ENCODE data around the gene TM2D1. TPM values are rescaled to one million over a fixed set of nuclear protein-coding genes. Genes with fewer than 3 reads are reported as not detected.

TM2D1 gene
- total and polyA plus RNA-seq, 9 of the 15 experiments (the other 6 are each of a cell fraction or from before 2014, with no cell fraction given) = 24.5 to 65.2 (median 47.7) TPM

GRCh38 chr1:61724813-61725694 lies at the start of gene TM2D1 (continued):
- no peak for TF ChIP-seq NUFIP1 (IDR thresholded peaks at IDR 0.05; ENCODE audit: partially characterized antibody)
- TF ChIP-seq, protein P1, sequence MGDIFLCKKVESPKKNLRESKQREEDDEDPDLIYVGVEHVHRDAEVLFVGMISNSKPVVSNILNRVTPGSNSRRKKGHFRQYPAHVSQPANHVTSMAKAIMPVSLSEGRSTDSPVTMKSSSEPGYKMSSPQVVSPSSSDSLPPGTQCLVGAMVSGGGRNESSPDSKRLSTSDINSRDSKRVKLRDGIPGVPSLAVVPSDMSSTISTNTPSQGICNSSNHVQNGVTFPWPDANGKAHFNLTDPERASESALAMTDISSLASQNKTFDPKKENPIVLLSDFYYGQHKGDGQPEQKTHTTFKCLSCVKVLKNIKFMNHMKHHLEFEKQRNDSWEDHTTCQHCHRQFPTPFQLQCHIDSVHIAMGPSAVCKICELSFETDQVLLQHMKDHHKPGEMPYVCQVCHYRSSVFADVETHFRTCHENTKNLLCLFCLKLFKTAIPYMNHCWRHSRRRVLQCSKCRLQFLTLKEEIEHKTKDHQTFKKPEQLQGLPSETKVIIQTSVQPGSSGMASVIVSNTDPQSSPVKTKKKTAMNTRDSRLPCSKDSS (IDR thresholded peaks at IDR 0.05; ENCODE audit: low read depth, partially characterized antibody) = no peak
- TF ChIP-seq ELF2 (CRISPR knock-in tag; IDR thresholded peaks at IDR 0.05) = peak; percentile 77
- no peak for TF ChIP-seq ARNT (IDR thresholded peaks at IDR 0.05)
- no peak for TF ChIP-seq ZNF695 (CRISPR knock-in tag; IDR thresholded peaks at IDR 0.05)
- TF ChIP-seq CXXC5 (CRISPR knock-in tag; IDR thresholded peaks at IDR 0.05) = peak; percentile 82
- TF ChIP-seq, protein P2, sequence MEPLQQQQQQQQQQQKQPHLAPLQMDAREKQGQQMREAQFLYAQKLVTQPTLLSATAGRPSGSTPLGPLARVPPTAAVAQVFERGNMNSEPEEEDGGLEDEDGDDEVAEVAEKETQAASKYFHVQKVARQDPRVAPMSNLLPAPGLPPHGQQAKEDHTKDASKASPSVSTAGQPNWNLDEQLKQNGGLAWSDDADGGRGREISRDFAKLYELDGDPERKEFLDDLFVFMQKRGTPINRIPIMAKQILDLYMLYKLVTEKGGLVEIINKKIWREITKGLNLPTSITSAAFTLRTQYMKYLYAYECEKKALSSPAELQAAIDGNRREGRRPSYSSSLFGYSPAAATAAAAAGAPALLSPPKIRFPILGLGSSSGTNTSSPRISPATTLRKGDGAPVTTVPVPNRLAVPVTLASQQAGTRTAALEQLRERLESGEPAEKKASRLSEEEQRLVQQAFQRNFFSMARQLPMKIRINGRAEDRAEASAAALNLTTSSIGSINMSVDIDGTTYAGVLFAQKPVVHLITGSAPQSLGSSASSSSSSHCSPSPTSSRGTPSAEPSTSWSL (CRISPR knock-in tag; IDR thresholded peaks at IDR 0.05; ENCODE audit: borderline replicate concordance) = no peak
- TF ChIP-seq ZNF407 (IDR thresholded peaks at IDR 0.05; ENCODE audit: low read depth) = no peak; the same call in 1 of the 2 replicates
- TF ChIP-seq ASH1L (IDR thresholded peaks at IDR 0.05; ENCODE audit: borderline replicate concordance, low read depth, partially characterized antibody) = peak; percentile 57
- TF ChIP-seq, protein P3, sequence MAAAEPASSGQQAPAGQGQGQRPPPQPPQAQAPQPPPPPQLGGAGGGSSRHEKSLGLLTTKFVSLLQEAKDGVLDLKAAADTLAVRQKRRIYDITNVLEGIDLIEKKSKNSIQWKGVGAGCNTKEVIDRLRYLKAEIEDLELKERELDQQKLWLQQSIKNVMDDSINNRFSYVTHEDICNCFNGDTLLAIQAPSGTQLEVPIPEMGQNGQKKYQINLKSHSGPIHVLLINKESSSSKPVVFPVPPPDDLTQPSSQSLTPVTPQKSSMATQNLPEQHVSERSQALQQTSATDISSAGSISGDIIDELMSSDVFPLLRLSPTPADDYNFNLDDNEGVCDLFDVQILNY (CRISPR knock-in tag; IDR thresholded peaks at IDR 0.05) = no peak
- no peak for TF ChIP-seq ZNF384 (IDR thresholded peaks at IDR 0.05; ENCODE audit: low read depth, low read length)
- TF ChIP-seq, protein P4, sequence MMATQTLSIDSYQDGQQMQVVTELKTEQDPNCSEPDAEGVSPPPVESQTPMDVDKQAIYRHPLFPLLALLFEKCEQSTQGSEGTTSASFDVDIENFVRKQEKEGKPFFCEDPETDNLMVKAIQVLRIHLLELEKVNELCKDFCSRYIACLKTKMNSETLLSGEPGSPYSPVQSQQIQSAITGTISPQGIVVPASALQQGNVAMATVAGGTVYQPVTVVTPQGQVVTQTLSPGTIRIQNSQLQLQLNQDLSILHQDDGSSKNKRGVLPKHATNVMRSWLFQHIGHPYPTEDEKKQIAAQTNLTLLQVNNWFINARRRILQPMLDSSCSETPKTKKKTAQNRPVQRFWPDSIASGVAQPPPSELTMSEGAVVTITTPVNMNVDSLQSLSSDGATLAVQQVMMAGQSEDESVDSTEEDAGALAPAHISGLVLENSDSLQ (IDR thresholded peaks at IDR 0.05) = no peak
- peak; percentile 42 for TF ChIP-seq SMAD4 (CRISPR knock-in tag; conservative IDR thresholded peaks at IDR 0.05)
- TF ChIP-seq ZEB2 (IDR thresholded peaks at IDR 0.05) = no peak

Data from K562 (cell line).